Thyroid gland (tissue), 4 donors: ENCODE measurements around the gene BLM. TPM values are rescaled to one million over a fixed set of nuclear protein-coding genes. Genes with fewer than 3 reads are reported as not detected.

Experiments used
- DNase-seq, 2 donors: peaks; one replicate each; pipeline ENCODE4 v3.0.0-alpha.2; 2019
- H3K27ac ChIP-seq, 3 donors: fragments of 200-600 bp; sonication (generic); 1 replicate in 2 of 3; 2 replicates in 1 of 3; pipeline ENCODE4 v1.5.1; 2016 to 2019; ENCODE audit warnings: mild to moderate bottlenecking in 1 of 3, moderate library complexity in 1 of 3
- H3K27me3 ChIP-seq: fragments of 200-600 bp; sonication (generic); one replicate; pipeline ENCODE4 v1.5.1; 2019
- H3K36me3 ChIP-seq, 2 donors: fragments of 200-600 bp; sonication (generic); one replicate each; pipeline ENCODE4 v1.5.1; 2016 to 2019
- H3K4me1 ChIP-seq, 2 donors: fragments of 200-600 bp; sonication (generic); one replicate each; pipeline ENCODE4 v1.5.1; 2017 to 2019
- H3K4me3 ChIP-seq, 3 donors: fragments of 200-600 bp; sonication (generic); replicated peaks in 1 of 3; 1 replicate in 2 of 3; 2 replicates in 1 of 3; pipeline ENCODE4 v1.5.1; 2016; ENCODE audit warnings: mild to moderate bottlenecking in 1 of 3
- H3K9me3 ChIP-seq: fragments of 200-600 bp; sonication (generic); one replicate; pipeline ENCODE4 v1.5.1; 2017
- POLR2A ChIP-seq, 2 donors: fragments of 450-650 bp; IDR thresholded peaks; one replicate each; pipeline ENCODE4 v1.6.1; 2017; ENCODE audit warnings: antibody characterized with exemption in 2 of 2, mild to moderate bottlenecking in 2 of 2, moderate library complexity in 1 of 2
- WGBS, 2 donors: methylation state at CpG; one replicate each; pipeline ENCODE4 v1.1.5; 2017; 5-methylcytosine and 5-hydroxymethylcytosine counted together
- intact Hi-C: fragments of 100-400 bp; cut with DNase I; formaldehyde crosslinking; loops from one replicate; pipeline ENCODE4 v1.15.1; 2023
- total RNA-seq, 4 donors: library from RNA; depleted of rRNA; stranded (reverse); fragments of >200 nt; gene quantifications; one replicate each; pipeline ENCODE4 v1.2.3, GENCODE V29; 2016
- TF ChIP-seq, protein P1 (sequence below), 6 experiments: fragments of 200-600 bp in 3 of 6; fragments of 450-650 bp in 3 of 6; sonication (generic) in 3 of 6; IDR thresholded peaks; one replicate each; pipeline ENCODE4 v1.5.1; 2016 to 2019; ENCODE audit warnings: antibody characterized with exemption in 6 of 6, mild to moderate bottlenecking in 2 of 6, inconsistent platforms in 1 of 6, moderate library complexity in 1 of 6

BLM gene
- total RNA-seq, 4 donors from 2014 or later = 0.67 to 1.3 (median 1.2) TPM

DNA sequence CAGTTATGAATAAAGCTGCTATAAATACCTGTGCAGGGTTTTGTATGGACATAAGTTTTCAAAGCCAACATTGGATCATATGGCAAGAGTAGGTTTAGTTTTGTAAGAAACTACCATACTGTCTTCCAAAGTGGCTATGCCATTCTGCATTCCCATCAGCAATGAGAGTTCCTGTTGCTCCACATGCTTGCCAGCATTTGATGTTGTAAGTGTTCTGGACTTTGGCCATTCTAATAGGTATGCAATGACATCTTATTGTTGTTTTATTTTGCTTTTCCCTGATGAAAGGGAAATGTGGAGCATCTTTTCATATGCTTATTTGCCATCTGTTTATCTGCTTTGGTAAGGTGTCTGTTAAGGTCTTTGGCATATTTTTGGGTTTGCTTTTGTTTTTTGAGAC, 22.2 kb upstream of the BLM start:
- intact Hi-C loops = loop anchor here (5.0 kb wide), 2 partner anchors 48 to 182 kb away; no protein-coding TSS in a partner anchor
- H3K4me3 ChIP-seq = no peak overlapping the region
- TF ChIP-seq, protein P1, sequence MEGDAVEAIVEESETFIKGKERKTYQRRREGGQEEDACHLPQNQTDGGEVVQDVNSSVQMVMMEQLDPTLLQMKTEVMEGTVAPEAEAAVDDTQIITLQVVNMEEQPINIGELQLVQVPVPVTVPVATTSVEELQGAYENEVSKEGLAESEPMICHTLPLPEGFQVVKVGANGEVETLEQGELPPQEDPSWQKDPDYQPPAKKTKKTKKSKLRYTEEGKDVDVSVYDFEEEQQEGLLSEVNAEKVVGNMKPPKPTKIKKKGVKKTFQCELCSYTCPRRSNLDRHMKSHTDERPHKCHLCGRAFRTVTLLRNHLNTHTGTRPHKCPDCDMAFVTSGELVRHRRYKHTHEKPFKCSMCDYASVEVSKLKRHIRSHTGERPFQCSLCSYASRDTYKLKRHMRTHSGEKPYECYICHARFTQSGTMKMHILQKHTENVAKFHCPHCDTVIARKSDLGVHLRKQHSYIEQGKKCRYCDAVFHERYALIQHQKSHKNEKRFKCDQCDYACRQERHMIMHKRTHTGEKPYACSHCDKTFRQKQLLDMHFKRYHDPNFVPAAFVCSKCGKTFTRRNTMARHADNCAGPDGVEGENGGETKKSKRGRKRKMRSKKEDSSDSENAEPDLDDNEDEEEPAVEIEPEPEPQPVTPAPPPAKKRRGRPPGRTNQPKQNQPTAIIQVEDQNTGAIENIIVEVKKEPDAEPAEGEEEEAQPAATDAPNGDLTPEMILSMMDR (IDR thresholded peaks at IDR 0.05) = no peak
- no peak for TF ChIP-seq POLR2A (IDR thresholded peaks at IDR 0.05)
- H3K27ac ChIP-seq = no peak overlapping the region
- H3K4me1 ChIP-seq = peaks cover 0 to 3% of the 10 kb centered on the region in 2 donors
- no peaks in the 10 kb centered on the region for H3K36me3 ChIP-seq
- H3K27me3 ChIP-seq = no peaks in the 10 kb centered on the region
- no peak for DNase-seq
- H3K9me3 ChIP-seq = no peaks in the 10 kb centered on the region

DNA sequence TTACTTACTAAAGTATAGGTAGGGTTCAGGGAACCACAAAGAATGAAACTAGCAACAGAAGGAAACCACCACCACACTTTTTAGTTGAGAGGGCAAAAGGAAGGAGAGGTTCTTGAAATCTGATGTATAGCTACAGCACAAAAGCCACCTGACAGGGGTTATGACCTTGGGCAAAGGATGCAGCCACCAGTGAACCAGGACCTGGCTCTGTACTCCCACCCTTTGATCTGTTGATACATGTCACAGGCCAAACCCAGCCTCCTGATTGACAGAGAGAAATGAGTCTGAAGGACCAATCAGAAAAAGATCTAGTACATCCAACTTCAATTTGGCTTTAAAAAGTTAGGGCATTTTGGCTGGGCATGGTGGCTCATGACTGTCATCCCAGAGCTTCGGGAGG, 20.0 kb upstream of the BLM start:
- intact Hi-C loops = loop anchor here (5.0 kb wide), 1 partner anchor 180 kb away; no protein-coding TSS in a partner anchor
- Histone ChIP-seq H3K36me3 (no peaks in the 10 kb centered on the region), H3K4me1 (peaks cover 0 to 11% of the 10 kb centered on the region in 2 donors), H3K4me3 (no peak overlapping the region), H3K27me3 (no peaks in the 10 kb centered on the region), H3K9me3 (no peaks in the 10 kb centered on the region), H3K27ac (no peak overlapping the region)
- no peak for DNase-seq
- TF ChIP-seq, protein P1 (IDR thresholded peaks at IDR 0.05) = no peak
- no peak for TF ChIP-seq POLR2A (IDR thresholded peaks at IDR 0.05)
- WGBS, 2 donors = 86 to 100% methylated on average over 1 of the region's 1 CpG

DNA sequence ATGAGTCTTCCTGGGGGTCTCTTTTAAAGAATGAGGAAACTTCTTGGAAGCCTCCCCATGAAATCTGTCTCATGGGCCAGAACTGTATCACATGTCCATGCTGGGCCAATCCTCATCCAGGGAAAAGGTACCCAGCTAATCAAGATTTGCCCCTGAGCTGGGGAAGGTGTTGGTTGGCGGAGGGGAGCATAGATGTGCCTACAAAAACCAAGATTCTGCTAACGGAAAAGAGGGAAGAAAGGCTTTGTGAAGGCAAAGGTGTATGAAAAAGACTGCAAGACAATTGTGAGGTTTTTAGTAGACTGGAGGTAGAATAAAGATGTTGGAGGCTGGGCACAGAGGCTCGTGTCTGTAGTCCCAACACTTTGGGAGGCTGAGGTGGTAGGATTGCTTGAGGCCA, 18.5 kb upstream of the BLM start:
- H3K27ac ChIP-seq = no peak overlapping the region
- TF ChIP-seq, protein P1 (IDR thresholded peaks at IDR 0.05) = no peak
- no peak for TF ChIP-seq POLR2A (IDR thresholded peaks at IDR 0.05)
- H3K9me3 ChIP-seq = no peaks in the 10 kb centered on the region
- DNase-seq = no peak
- H3K4me1 ChIP-seq = peaks cover 0 to 11% of the 10 kb centered on the region in 2 donors
- H3K36me3 ChIP-seq = no peaks in the 10 kb centered on the region
- no peak overlapping the region for H3K4me3 ChIP-seq
- H3K27me3 ChIP-seq = no peaks in the 10 kb centered on the region
- intact Hi-C loops = loop anchor here (5.0 kb wide), 1 partner anchor 179 kb away; no protein-coding TSS in a partner anchor
- WGBS, 2 donors = 91 to 98% methylated on average over 3 of the region's 3 CpGs

DNA sequence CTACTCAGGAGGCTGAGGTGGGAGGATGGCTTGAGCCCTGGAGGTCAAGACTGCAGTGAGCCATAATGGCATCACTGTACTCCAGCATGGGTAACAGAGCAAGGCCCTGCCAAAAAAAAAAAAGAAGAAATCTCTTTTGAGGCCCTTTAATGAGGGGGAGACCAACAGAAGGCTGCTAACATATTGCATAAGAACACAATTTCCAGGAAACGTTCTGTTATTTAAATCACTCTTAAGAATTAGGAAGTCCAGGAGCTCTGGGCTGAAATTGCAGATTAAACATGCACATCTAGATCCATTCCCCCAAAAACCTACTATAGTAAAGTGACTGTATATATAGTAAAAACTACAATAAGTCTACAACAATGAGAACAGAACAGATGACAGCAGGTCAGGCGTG, 16.1 kb upstream of the BLM start:
- DNase-seq = no peak
- no peaks in the 10 kb centered on the region for H3K36me3 ChIP-seq
- H3K4me1 ChIP-seq = peaks cover 0 to 11% of the 10 kb centered on the region in 2 donors
- no peaks in the 10 kb centered on the region for H3K9me3 ChIP-seq
- no peak overlapping the region for H3K4me3 ChIP-seq
- intact Hi-C loops = no loop called here
- WGBS, 2 donors = 87 to 93% methylated on average over 2 of the region's 2 CpGs
- H3K27me3 ChIP-seq = no peaks in the 10 kb centered on the region
- H3K27ac ChIP-seq = no peak overlapping the region
- TF ChIP-seq, protein P1 (IDR thresholded peaks at IDR 0.05) = no peak
- TF ChIP-seq POLR2A (IDR thresholded peaks at IDR 0.05) = no peak

DNA sequence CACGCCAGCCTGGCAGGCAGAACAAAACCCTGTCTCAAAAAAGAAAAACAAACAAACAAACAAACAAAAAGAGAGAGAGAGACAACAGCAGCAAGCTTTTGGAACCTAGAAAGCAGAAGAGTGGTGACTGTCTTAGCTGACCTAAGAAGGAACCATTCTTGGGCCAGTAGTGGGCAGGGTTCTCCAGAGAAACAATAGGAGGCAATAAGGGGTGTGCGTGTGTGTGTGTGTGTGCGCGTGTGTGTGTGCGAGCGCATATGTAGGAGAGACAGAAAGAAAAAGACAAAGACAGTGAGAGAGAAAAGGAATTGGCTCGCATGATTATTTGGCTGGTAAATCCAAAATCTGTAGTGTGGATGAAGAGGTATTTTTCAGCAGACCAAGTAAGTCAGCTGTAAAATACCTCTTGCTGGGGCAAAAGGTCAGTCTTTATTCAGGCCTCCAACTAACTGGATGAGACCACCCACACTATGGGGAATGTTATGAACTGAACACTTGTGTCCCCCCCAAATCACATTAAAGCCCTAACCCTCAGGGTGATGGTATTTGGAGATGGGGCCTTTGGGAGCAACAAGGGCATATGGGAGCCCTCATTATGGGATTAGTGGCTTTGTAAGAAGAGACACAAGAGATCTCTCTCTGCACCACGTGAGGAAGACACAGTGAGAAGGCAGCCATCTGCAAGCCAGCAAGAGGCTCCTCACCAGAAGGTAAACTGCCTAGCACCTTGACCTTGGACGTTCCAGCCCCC, 15.1 kb upstream of the BLM start:
- DNase-seq = no peak
- Histone ChIP-seq H3K9me3 (no peaks in the 10 kb centered on the region), H3K4me3 (no peak overlapping the region)

More for the DNA sequence above, 15.1 kb upstream of the BLM start:
- Histone ChIP-seq H3K27ac (no peak overlapping the region), H3K4me1 (peaks cover 0 to 11% of the 10 kb centered on the region in 2 donors), H3K36me3 (no peaks in the 10 kb centered on the region), H3K27me3 (no peaks in the 10 kb centered on the region)
- intact Hi-C loops = no loop called here
- 91% methylated on average over 9 of the region's 9 CpGs for WGBS, 2 donors
- no peak for TF ChIP-seq POLR2A (IDR thresholded peaks at IDR 0.05)
- TF ChIP-seq, protein P1 (IDR thresholded peaks at IDR 0.05) = no peak
